GM12878 (cell line): ENCODE data around the gene OPRM1.
"Not testable (repeated sequence)": the region's sequence is repeated elsewhere in the genome, so short reads cannot be mapped to it uniquely, and the experiment has no call there.

Source experiments
- ASH2L ChIP-seq: fragments of 300-600, 200-600 bp; sonication (generic); IDR thresholded peaks from 2 replicates; pipeline ENCODE4 v1.6.1; 2017; ENCODE audit warnings: low read depth, mild to moderate bottlenecking, borderline replicate concordance
- BRCA1 ChIP-seq: IDR thresholded peaks from 2 replicates; pipeline ENCODE4 v1.6.1; 2011; ENCODE audit warnings: low read depth, low read length, improper control_type of control experiment
- CEBPB ChIP-seq, 2 experiments: fragments of 150-350 bp in 1 of 2; IDR thresholded peaks; 2 replicates each; pipeline ENCODE4 v1.6.1; 2012 to 2014; ENCODE audit warnings: low read depth in 2 of 2, low read length in 2 of 2, borderline replicate concordance in 1 of 2, inconsistent platforms in 1 of 2
- EZH2 ChIP-seq: IDR thresholded peaks from 2 replicates; pipeline ENCODE4 v1.6.1; 2012; ENCODE audit warnings: low read depth, mild to moderate bottlenecking, control low read depth, inconsistent platforms, low read length, borderline replicate concordance; ENCODE audit not compliant: control insufficient read depth
- MTA3 ChIP-seq: IDR thresholded peaks from 2 replicates; pipeline ENCODE4 v1.6.1; 2012; ENCODE audit warnings: low read length, inconsistent platforms, borderline replicate concordance
- MXI1 ChIP-seq: fragments of 150-350 bp; IDR thresholded peaks from 2 replicates; pipeline ENCODE4 v1.6.1; 2011; ENCODE audit warnings: low read depth, mild to moderate bottlenecking, inconsistent platforms, low read length, improper control_type of control experiment
- SIN3A ChIP-seq: IDR thresholded peaks from 2 replicates; pipeline ENCODE4 v1.6.1; 2012; ENCODE audit warnings: low read depth, low read length, improper control_type of control experiment
- ZZZ3 ChIP-seq: IDR thresholded peaks from 2 replicates; pipeline ENCODE4 v1.6.1; 2011; ENCODE audit warnings: low read depth; ENCODE audit not compliant: control insufficient read depth, insufficient read length
- TF ChIP-seq, protein P1 (sequence below): fragments of 450-650 bp; IDR thresholded peaks from 2 replicates; pipeline ENCODE4 v1.6.1; 2018; ENCODE audit warnings: mild to moderate bottlenecking, low read depth, moderate library complexity; ENCODE audit not compliant: partially characterized antibody
- TF ChIP-seq, protein P2 (sequence below): IDR thresholded peaks from 2 replicates; pipeline ENCODE4 v1.6.1; 2011; ENCODE audit warnings: low read depth, mild to moderate bottlenecking, low read length, moderate library complexity, borderline replicate concordance; ENCODE audit errors: extremely low read depth
- TF ChIP-seq, protein P3 (sequence below), 3 experiments: IDR thresholded peaks in 2 of 3; conservative IDR thresholded peaks in 1 of 3; 2 replicates each; pipeline ENCODE4 v1.5.1; 2011; ENCODE audit warnings: low read depth in 3 of 3, low read length in 3 of 3, mild to moderate bottlenecking in 3 of 3, control low read depth in 2 of 3, moderate library complexity in 2 of 3, inconsistent platforms in 1 of 3, mixed read lengths in 1 of 3; ENCODE audit not compliant: control insufficient read depth in 2 of 3, insufficient read depth in 1 of 3; ENCODE audit errors: extremely low read depth in 1 of 3

DNA sequence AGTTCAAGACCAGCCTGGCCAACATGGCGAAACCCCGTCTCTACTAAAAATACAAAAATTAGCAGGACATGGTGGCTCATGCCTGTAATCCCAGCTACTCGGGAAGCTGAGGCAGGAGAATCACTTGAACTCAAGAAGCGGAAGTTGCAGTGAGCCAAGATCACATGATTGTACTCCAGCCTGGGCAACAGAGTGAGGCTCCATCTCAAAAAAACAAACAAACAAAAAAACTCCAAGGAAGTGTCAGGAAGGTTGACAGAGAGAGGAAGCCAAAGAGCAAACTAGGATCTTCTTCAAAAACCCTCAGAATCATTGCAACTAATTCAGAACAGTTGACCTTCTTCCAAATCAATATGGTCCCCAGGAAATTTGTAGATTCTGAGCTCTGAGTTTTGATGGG lies 162.6 kb downstream of the OPRM1 start:
- TF ChIP-seq, protein P1, sequence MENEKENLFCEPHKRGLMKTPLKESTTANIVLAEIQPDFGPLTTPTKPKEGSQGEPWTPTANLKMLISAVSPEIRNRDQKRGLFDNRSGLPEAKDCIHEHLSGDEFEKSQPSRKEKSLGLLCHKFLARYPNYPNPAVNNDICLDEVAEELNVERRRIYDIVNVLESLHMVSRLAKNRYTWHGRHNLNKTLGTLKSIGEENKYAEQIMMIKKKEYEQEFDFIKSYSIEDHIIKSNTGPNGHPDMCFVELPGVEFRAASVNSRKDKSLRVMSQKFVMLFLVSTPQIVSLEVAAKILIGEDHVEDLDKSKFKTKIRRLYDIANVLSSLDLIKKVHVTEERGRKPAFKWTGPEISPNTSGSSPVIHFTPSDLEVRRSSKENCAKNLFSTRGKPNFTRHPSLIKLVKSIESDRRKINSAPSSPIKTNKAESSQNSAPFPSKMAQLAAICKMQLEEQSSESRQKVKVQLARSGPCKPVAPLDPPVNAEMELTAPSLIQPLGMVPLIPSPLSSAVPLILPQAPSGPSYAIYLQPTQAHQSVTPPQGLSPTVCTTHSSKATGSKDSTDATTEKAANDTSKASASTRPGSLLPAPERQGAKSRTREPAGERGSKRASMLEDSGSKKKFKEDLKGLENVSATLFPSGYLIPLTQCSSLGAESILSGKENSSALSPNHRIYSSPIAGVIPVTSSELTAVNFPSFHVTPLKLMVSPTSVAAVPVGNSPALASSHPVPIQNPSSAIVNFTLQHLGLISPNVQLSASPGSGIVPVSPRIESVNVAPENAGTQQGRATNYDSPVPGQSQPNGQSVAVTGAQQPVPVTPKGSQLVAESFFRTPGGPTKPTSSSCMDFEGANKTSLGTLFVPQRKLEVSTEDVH: not testable (repeated sequence)
- TF ChIP-seq EZH2; CEBPB (IDR thresholded peaks at IDR 0.05; ENCODE audit: borderline replicate concordance in 1 of 2, low read depth in 2 of 2, low read length in 2 of 2); SIN3A; ASH2L; MXI1; MTA3; BRCA1; ZZZ3: not testable (repeated sequence)
- TF ChIP-seq, protein P2, sequence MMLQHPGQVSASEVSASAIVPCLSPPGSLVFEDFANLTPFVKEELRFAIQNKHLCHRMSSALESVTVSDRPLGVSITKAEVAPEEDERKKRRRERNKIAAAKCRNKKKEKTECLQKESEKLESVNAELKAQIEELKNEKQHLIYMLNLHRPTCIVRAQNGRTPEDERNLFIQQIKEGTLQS: not testable (repeated sequence)
- TF ChIP-seq, protein P3, sequence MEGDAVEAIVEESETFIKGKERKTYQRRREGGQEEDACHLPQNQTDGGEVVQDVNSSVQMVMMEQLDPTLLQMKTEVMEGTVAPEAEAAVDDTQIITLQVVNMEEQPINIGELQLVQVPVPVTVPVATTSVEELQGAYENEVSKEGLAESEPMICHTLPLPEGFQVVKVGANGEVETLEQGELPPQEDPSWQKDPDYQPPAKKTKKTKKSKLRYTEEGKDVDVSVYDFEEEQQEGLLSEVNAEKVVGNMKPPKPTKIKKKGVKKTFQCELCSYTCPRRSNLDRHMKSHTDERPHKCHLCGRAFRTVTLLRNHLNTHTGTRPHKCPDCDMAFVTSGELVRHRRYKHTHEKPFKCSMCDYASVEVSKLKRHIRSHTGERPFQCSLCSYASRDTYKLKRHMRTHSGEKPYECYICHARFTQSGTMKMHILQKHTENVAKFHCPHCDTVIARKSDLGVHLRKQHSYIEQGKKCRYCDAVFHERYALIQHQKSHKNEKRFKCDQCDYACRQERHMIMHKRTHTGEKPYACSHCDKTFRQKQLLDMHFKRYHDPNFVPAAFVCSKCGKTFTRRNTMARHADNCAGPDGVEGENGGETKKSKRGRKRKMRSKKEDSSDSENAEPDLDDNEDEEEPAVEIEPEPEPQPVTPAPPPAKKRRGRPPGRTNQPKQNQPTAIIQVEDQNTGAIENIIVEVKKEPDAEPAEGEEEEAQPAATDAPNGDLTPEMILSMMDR (IDR thresholded peaks at IDR 0.05 in 2 of 3, conservative IDR thresholded peaks at IDR 0.05 in 1 of 3; ENCODE audit: control insufficient read depth in 2 of 3, extremely low read depth in 1 of 3, insufficient read depth in 1 of 3, low read depth in 3 of 3, low read length in 3 of 3): not testable (repeated sequence)
